Activated CD4-positive, alpha-beta T cell treated with anti-CD3 and anti-CD28 coated beads, Interleukin-2, Interleukin-4, amounts not matched to agents 100 ng/mL and 50 ng/mL, durations not matched to agents 16 hours and 8 hours (primary cell): Measurements from ENCODE around the gene MAD2L1.
"Not testable (repeated sequence)": the region's sequence is repeated elsewhere in the genome, so short reads cannot be mapped to it uniquely, and the experiment has no call there.

Source experiments
- DNase-seq: peaks from one replicate; pipeline ENCODE4 v3.0.0-alpha.2; 2020; ENCODE audit warnings: low spot score

Gene MAD2L1

DNA sequence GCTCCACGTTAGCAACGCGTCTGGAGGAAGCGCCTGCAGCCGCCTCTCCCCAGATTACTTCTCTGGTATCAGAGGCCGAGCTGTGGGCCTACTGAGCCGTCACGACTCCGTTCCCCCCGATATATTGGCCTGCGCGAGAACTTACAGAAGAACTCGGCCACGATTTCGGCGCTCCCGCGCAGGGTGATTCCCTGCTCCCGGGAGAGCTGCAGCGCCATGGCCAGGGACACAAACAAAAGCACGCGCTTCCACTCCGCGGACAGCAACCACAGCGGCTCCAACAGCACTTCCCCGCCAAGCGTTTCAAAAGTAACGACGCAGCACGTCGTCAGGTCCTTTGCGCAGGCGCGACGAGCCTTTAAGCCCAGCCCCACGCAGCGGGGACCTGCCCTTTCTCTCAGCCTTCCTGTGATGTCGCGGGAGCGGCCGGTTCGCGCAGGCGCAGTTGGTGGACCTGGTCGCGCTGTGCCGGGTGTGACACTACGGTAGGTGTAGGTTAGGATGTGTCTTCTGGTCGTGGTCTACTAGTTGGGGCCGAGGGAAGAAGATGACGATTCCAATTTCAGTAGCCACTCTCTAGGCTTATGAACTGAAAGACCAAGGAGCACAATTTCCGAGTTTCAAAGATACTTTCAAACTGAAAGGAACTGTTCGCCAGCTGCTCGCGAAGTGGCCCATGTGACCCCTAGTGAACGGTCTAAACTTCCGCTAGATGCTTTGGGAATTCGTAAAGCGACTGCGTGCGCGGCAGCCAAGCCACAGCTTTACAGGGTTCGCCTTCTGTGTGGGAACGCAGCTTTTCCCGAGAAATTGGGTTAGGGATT, at the start of gene MAD2L1:
TSS of gene MAD2L1 (minus strand) at position 332 of the 824 bp plus-strand sequence. CDS start at position 218, 114 bp downstream.
- peak; percentile 98 for DNase-seq

GRCh38 chr4:120111745-120112144, 45.1 kb upstream of the MAD2L1 start:
- DNase-seq, result no peak

DNA sequence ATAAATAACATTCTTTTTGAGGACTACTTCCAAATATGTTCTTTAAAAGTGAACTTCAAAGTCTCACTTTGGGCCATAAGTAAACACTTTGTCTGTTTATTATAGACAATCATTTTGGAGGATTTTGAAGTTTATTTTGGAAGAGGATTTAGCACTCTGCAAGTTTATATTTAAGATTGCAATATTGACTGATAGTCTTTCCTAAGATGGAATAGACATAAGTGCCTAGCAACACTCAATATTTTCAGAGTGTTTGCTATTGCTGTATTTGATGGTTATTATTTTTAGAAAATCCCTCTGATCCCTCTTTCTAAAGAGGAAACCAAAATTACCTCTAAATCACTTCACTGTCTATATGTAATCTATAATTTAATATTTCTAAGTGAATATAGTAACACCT, 42.8 kb upstream of the MAD2L1 start:
- no peak for DNase-seq

DNA sequence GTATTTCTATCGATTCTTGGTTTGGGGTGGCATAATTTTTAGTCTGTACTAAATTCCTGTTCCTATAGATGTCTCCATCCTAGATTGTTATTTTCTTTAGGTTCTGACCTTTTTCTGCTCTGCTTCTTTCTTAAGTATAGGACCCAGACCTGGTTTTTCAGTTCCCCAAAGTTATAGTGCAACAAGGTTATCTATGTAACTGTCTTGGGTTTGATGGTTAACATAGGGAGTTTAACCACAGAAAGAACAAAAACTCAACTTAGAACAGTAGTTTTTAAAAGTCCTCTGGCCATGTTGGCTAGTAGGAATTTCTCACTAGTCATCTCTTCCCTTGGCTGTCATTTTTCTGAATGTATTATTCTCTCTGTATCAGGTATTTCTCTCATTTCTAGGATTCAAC, 38.8 kb upstream of the MAD2L1 start:
- no peak for DNase-seq

GRCh38 chr4:120096508-120097297, 30.1 kb upstream of the MAD2L1 start:
- no peak for DNase-seq

DNA sequence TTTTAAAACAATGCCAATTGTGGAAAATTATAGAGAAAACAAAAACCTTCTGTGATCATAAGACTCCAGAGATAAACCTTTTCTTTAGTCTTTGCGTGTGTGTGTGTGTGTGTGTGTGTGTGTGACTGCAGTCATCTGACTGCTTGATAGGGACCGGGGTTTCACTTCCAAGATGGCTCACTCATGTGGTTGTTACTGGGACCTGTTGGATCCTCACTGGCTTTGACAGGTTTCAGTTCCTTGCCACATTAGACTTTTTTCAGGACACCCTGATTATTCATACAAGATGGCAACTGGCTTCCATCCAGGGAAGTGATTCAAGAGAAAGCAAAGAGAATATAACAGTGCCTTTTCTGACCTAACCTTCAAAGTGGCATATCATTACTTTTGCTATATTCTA, 21.9 kb upstream of the MAD2L1 start:
- DNase-seq, result no peak

DNA sequence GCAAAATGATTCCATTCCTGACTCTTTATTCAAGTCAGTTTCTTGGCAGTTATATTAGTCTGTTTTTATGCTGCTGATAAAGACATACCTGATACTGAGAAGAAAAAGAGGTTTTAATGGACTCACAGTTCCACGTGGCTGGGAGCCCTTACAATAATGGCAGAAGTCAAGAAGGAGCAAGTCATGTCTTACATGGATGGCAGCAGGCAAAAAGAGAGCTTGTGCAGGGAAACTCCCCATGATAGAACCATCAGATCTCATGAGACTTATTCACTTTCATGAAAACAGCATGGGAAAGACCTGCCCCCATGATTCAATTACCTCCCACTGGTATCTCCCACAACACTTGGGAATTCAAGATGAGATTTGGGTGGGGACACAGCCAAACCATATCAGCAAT, 21.4 kb upstream of the MAD2L1 start:
- not testable (repeated sequence) for DNase-seq

DNA sequence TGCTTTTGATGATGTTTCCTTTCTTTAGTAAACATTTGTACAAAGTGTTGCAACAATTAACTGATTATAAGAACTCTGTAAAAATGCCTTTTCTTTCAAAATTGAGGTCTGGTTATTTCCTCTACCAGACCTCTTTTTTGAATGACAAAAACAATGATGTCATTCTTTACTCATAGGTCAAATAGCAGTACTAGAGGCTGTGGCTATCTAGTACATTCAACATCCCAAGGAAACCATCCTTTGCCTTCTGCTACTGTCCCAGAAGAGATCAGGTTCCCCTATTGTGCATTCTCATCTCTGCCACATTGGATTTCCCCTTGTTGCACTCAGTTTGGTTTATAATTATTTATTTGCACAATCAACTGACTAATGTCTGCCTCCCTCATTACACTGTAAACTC, 19.1 kb upstream of the MAD2L1 start:
- DNase-seq, result no peak

DNA sequence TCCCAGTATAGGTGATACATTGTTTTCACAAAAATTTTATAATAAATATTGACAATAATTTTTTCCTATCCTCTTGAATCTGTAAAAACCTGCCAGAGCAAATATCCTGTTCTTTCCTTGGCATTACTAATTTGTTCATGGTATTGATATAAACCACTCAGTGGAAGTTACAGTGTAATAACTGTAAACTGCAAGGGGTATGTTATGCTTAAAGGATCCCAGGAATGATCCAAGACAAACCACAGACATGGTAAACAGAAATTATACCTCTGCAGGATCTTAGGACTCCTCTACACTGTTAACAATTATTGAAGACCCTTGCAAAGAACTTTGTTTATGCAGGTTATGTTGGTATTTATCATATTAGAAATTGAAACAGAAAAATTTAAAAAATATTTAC, 17.7 kb upstream of the MAD2L1 start:
- DNase-seq, result no peak

GRCh38 chr4:120083152-120083551, 16.5 kb upstream of the MAD2L1 start:
- no peak for DNase-seq

DNA sequence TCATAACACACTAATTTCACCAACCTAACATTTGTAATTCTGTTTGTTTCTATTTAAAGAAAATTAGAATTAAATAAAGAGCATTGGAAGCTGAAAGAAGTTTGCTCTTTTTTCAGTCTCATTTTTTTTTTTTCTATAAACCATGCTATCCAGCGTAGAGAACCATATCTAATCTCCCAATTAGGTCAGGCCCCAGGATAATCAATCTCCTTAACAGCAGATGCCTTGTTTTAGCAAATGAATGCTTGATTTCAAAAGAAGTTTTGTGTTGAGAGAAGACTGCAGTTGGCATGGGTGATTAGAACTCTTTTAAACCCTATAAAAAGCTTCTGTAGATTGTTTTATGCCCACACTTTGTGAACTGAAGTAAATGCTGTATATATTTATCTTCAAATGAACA, 15.6 kb upstream of the MAD2L1 start:
- DNase-seq, result no peak

GRCh38 chr4:120081726-120082125, 15.1 kb upstream of the MAD2L1 start:
- DNase-seq, result no peak

DNA sequence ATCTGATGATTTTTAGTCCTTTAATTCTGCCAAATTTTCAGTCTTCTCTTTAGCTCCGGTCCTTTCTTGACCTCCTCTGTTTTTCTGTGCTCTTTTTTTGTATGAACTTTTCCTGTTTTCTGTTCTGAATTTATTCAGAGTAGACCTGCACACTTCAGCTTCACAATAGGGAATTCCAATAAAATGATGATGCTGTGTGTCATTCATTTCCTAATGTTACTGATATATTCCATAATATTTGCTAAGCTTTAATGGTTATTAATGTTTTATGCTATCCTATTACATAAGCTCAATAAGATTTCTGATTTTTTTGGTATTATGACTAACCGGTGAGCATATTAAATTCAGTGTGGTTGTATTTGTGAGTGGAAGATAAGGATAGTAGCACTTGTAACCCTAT, 13.9 kb upstream of the MAD2L1 start:
- DNase-seq, result no peak

DNA sequence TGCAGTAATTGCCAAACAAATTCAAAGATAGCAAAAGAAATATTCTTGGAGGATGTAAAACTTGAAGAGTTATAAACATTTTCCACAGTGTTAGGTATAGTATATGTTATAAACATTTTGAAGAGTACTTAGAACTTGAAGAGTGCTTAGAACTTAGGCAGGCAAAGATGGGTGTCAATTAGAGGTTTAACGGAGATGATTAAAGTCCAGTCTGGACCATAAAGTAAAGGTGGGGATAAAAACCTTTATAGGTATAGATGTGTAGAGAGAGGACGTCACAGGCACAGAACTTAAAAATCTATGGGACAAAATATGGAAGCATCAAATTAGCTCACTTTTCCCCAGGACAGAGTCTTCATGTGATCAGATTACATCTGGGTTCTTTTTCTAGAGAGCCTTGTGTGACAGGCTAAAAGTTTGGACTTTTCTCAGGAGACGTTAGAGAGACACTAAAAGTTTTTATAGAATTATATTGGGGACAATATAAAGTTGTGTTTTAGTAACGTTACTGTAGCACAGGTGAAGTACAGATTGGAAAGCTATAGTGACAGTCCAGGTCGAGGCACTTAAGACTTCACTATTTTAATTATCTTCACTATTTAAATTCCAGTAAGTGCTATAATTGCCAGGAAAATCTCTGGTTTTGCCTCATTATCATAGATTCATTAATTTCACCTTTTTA, 13.3 kb upstream of the MAD2L1 start:
- DNase-seq, result no peak

DNA sequence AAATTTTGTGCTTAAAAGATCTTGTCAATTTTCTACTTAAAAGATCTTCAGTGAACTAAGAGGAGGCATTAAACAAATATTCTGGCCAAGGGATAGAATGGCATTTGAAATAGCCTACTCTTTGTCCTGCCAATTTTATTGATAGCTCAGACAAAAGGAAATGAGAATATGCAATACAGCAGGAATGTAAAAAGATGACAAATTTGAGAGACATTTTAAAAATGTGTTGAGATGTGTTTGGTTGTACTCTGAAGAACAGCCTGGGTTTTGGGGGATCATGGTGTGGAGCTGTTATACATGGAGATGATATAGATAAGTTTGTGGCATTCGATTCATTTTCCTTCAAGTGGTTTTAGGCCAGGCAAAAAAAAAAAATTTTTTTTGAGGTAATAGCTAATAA, 11.6 kb upstream of the MAD2L1 start:
- no peak for DNase-seq

- peak; percentile 36 for DNase-seq
Measured at GRCh38 chr4:120071192-120071795, 4.6 kb upstream of the MAD2L1 start.

DNA sequence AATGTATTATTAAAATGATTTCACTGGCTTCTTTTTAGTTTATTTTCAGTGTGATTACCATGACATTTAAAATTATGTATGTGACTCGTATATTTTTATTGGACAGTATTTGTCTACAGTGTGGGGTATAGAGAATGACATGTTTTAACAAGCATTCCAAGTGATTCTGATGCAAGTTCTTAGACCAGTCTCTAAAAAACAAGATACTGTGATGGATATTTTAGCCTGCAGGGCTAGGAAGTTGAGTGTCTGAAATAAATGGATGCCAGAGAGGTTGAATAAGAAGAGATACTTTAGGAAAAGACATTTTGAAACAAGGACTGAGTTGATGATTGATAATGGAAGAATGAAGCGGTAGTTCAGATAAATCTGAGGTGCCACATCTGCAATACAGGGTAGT, 3.5 kb upstream of the MAD2L1 start:
- no peak for DNase-seq

DNA sequence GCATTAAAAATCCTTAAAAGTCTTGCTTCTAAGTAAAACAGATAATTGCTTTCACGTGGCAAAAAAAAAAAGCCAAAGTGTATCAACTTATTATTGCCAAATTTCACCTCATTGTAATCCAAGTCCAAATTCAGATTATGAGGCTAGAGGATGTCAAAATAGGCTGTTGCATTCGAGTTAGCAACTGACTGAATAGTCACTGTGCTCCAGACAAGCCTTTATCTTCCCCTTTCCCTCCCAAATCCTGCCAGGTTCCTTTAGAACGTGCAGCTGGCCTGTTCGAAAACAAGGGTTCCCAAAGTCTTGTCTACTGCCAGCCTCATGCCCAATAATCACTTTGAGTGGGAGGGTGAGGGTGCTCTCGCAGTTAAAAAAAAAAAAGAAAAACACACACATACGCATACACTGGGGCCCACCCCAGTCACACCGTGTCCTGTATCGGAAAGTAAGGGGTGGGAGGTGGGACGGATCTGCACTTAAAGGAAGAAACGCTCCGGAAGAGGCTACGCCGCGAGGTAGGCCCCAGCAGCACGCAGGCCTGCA, 603 bp downstream of the MAD2L1 start:
- peak; percentile 78 for DNase-seq

GRCh38 chr4:120064887-120065286, 1.8 kb downstream of the MAD2L1 start:
- no peak for DNase-seq

DNA sequence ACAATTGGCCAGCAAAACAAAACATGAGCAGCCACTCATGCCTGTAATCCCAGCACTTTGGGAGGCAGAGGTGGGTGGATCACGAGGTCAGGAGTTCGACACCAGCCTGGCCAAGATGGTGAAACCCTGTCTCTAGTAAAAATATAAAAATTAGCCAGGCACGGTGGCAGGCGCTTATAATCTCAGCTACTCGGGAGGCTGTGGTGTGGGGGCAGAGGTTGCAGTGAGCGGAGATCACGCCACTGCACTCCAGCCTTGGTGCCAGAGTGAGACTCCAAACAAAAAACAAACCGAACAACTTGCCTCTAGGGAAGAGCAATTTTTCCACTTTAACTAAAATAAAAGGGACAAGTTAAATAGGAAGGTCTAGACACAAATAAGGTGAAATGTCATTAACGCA, 2.9 kb downstream of the MAD2L1 start:
- DNase-seq, result not testable (repeated sequence)

DNA sequence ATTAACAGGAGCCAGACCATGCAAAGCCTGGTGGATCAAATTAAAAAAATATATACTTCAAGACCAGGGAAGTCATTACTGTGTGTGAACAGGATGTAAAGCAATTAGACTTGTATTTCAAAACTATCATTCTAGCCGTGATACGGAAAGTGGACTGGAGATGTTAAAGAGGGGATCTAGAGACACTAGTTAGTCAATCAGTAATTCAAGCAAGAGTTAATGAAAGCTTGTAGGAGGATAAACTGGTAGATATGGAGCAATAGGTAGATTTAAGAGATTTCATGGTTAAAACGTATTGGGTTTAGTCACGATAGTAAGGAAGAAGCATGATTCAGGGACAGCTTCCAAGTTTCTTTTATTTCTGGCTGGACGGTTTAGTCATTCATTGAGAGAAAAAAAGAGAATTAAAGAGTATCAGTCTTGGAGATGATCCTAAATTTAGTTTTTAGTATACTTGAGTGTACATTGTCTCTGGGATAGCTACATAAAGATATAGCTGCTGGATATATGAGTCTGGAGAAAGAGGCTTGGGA, 3.9 kb downstream of the MAD2L1 start:
- DNase-seq, result no peak

GRCh38 chr4:120059036-120059435, 7.6 kb downstream of the MAD2L1 start:
- DNase-seq, result no peak
